GM18861 (cell line): ENCODE measurements around the gene ST6GALNAC6.
"Not testable (repeated sequence)": the region's sequence is repeated elsewhere in the genome, so short reads cannot be mapped to it uniquely, and the experiment has no call there.

ENCODE experiments used
- ATAC-seq: cut with Tn5 transposase; IDR thresholded peaks from one replicate; pipeline ENCODE4 v1.9.1; 2021; ENCODE audit not compliant: unreplicated experiment

ST6GALNAC6 gene

GRCh38 chr9:127860779-127861178 lies 38.6 kb downstream of the ST6GALNAC6 start:
- no peak for ATAC-seq

GRCh38 chr9:127860260-127860659 lies 39.1 kb downstream of the ST6GALNAC6 start:
- no peak for ATAC-seq

- no peak for ATAC-seq
Observed at GRCh38 chr9:127858041-127858512, 41.3 kb downstream of the ST6GALNAC6 start.

DNA sequence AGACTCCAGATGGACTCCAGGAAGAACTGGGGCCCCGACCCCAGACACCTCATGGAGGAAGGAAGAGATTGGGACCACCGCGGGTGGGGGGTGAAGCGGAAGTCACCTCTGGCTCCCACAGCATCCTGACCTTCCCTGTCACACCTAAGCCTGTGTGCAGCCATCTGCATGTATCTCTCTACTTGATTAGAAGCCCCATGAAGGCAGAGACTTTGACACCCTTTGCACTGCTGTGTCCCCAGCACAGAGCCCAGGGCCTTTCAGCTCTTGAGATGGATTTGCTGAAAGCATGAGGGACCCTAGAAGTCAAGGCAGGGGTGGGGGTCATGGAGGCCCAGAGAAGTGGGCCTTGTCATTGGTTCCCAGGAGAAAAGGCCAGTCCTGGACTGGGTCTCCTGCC lies 42.1 kb downstream of the ST6GALNAC6 start:
- no peak for ATAC-seq

GRCh38 chr9:127856729-127857116 lies 42.7 kb downstream of the ST6GALNAC6 start:
- no peak for ATAC-seq

GRCh38 chr9:127856094-127856728 lies 43.2 kb downstream of the ST6GALNAC6 start:
- ATAC-seq = no peak

- ATAC-seq = no peak
Observed at GRCh38 chr9:127855522-127855921, 43.9 kb downstream of the ST6GALNAC6 start.

DNA sequence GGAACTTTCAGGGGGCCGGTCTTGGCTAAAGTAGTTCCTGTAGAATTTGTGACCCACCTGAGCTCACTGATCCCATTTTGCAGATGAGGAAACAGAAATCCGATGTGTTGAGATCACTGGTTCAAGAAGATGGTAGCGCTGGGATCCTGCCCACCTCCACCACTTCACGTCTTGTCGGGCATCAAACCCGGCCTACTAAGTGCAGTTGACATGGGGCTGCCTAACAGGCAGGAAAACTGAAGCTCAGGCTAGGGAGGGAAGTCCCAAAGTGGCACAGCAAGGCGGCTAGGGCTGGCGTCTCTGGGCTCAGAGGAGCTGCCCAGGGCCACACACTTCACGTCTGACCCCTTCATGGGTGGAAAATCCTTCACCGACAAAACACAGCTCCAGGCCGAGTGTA lies 44.4 kb downstream of the ST6GALNAC6 start:
- ATAC-seq = no peak

DNA sequence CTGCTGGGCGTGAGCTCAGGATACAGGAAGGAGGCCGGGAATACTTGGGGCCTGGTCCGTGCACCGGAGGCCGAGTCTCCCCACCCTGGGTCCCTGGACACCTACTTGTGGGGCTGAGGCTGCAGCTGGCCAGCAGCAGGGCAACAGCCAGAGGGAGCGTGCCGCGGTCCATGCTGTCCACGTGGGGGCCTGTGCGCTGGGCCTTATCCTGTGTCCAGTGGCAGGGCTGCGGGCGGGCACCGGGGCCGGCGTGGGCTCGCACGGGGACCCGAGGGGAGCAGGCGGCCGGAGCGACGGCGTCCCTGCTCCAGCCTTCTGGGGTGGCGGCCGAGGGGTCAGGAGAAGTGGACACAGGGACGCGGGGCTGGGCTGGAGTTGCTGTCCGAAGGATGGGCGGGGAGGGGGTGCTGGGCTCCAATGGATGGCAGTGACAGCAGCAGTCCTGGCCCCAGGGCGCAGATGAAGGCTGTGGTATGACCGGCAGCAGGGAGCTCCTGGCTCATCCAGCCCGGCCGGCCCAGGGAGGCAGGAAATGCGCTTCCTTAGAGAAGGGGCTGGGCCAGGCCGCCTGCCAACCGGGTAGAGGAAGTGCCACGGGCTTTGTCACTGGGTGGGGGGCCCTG lies 45.1 kb downstream of the ST6GALNAC6 start, which contains the start of gene ENG:
ENG (minus strand) TSS at position 475 of the 623 bp plus-strand sequence; CDS start at position 172, 303 bp downstream.
- ATAC-seq = no peak

DNA sequence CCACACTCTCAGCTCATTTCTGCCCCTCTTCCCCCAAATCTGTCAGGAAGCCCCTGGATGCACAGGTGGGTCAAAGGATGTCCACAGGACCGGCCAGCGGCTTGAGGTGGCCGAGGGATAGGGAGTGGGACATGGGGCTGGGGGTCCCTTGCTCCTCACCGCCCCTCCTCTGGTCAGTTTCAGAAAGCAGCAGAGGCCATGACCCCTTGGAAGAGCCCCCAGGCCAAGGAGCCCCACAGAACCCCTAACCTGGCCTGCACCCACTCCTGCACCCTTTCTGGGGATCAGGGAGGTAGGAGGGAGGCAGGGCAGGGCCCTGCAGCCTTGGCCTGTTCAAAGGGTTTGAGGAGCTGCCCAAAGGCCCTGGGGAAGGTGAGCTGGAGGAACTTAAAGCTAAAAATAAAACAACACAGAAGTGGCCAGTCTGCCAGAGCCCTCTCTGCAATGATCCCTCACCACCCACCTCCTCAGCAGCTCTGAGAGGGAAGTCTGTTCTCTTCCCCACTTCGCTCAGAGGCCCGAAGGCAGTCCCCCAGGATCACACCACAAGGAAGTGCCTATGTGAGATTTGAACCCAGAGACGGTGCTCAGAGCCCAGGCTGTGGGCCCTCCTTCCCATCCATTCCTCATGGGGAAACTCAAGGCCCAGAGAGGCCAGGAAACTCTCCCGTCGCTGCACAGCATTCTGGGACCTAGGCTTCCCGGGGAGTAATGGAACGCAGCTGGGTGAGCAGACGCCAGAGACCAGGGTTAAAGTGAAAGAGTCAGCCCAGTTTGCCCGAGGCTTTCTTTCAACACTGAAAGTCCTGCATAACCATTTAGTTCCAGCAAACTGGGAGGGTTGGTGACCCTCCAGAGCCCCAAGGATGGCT lies 45.9 kb downstream of the ST6GALNAC6 start:
- ATAC-seq = no peak

DNA sequence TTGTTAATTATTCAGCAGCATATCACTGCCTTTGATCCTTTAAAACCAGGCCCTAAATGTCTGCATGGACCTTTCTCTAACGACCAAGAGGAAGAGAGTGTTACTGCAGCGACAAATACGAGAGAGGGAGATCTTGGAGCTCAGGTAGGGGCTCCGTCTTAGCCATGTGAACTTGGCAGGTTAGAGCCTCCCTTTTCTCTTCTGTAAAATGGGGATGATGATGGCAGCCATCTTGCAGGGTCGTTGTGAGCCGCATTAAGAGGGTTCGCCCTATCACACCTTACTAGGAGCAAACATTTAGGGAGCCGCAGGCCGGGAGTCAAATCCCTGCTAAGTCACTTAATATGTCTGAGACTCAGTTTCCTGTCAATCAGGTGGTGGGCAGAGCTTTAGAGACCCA lies 46.6 kb downstream of the ST6GALNAC6 start:
- ATAC-seq = no peak

- no peak for ATAC-seq
Observed at GRCh38 chr9:127850286-127850830, 49.0 kb downstream of the ST6GALNAC6 start.

DNA sequence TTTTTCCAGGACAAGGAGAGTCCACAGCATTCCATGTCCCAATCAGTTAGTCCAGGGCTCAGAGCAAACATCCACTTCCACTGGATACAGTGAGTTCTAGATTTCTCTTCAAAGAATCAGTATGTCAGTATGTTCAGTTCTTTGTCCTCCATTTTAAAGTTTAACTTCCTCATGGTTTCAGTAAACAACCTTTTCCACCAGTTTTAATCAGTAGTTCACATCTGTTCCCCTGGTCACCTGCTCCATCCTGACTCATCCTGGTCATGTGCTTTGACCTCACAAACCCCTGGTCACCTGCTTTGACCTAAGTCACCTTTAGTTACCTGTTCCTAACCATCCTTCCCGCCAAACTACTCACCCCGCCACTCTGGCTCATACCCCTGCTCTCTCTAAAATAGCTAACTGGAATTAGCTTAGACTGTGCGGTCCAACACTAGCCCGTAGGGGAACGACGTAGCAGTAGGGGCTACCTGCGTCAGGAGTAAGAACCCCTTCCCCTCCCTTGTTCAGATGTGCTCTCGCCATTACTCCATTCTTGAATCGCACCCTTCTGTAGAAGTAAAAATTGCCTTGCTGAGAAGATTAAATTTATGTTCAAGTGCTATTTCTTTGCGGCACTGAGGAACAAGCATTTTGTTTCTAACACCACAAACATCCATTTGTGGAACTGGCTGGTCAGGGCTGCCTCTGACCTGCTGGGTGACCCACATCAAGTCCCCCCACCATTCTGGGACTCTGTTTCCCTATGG lies 50.5 kb downstream of the ST6GALNAC6 start:
- no peak for ATAC-seq

- ATAC-seq = no peak
Observed at GRCh38 chr9:127847833-127848755, 51.3 kb downstream of the ST6GALNAC6 start.

GRCh38 chr9:127847178-127847510 lies 52.3 kb downstream of the ST6GALNAC6 start:
- ATAC-seq = no peak

GRCh38 chr9:127846443-127847177 lies 52.8 kb downstream of the ST6GALNAC6 start:
- ATAC-seq = no peak

DNA sequence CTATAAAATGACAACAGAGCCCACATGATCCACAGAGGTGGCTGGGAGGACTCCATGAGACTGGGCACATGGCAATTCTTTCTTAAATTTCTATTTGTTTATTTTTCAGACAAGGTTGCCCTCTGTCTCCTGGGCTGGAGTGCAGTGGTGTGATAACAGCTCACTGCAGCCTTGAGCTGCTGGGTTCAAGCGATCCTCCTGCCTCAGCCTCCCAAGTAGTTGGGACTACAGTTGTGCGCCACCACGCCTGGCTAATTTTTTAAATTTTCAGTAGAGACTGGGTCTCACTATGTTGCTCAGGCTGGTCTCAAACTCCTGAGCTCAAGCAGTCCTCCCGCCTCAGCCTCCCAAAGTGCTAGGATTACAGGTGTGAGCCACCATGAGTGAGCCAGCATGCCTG lies 53.8 kb downstream of the ST6GALNAC6 start:
- ATAC-seq = not testable (repeated sequence)

DNA sequence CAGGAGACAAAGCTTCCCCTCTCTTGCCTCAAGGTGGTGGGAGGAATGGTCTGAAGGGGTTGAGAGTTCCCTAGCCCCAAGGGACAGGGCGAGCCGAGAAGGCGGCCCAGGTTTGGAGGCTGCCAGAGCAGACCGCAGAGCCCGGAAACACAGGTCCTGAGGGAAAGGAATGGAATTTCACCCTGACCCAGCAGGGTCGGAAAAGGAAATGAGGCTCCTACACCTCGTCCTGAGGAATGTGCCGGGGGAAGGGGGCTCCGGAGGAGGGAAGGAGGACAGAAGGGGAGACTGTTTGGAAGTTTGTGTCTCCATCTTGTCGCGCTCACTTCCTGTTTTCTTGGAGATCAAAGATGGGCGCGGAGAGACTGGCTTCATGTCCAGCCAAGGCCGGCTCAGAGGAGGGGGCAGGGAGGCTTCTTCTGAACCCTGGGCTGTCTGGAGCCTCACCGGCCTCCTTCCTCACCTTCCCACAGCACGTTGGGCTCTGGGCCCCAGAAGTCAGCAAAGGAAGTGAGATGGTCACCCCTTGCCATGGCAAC lies 54.5 kb downstream of the ST6GALNAC6 start:
- ATAC-seq = no peak
